Measurements from ENCODE around the gene SPI1.

GRCh38 chr11:47387944-47388696 lies 9.8 kb upstream of the SPI1 start:
- no peak for TF ChIP-seq CTCF (IDR thresholded peaks at IDR 0.05)
- no peak for TF ChIP-seq EZH2 (IDR thresholded peaks at IDR 0.05)
- TF ChIP-seq EZH2phosphoT487 (IDR thresholded peaks at IDR 0.05), result no peak

Measured in neural progenitor cell (in vitro differentiated cells).